Tibial nerve (tissue), 4 donors: ENCODE measurements around the gene SH3BGR.

Source experiments
- CTCF ChIP-seq, 5 experiments: fragments of 200-600 bp in 3 of 5; fragments of 450-650 bp in 2 of 5; sonication (generic) in 3 of 5; IDR thresholded peaks; one replicate each; pipeline ENCODE4 v1.5.1; 2016 to 2019; ENCODE audit warnings: antibody characterized with exemption in 5 of 5, mild to moderate bottlenecking in 3 of 5, moderate library complexity in 2 of 5
- EP300 ChIP-seq, 2 donors: sonication (generic); formaldehyde crosslinking; IDR thresholded peaks; one replicate each; pipeline ENCODE4 v1.6.1; 2017; ENCODE audit warnings: antibody characterized with exemption in 2 of 2, mild to moderate bottlenecking in 1 of 2
- POLR2A ChIP-seq, 2 donors: fragments of 450-650 bp; IDR thresholded peaks; one replicate each; pipeline ENCODE4 v1.6.1; 2017; ENCODE audit warnings: antibody characterized with exemption in 2 of 2, mild to moderate bottlenecking in 2 of 2, moderate library complexity in 2 of 2

GRCh38 chr21:39489380-39489924, 37.7 kb downstream of the SH3BGR start:
- TF ChIP-seq POLR2A (IDR thresholded peaks at IDR 0.05) (no peak), CTCF (IDR thresholded peaks at IDR 0.05) (no peak), EP300 (IDR thresholded peaks at IDR 0.05) (no peak)
